Spleen (tissue), 7 donors: ENCODE measurements around the gene IL22RA1.

Experiments
- POLR2A ChIP-seq, 3 donors: fragments of 450-650 bp; IDR thresholded peaks; one replicate each; pipeline ENCODE4 v1.5.1; 2017; ENCODE audit warnings: antibody characterized with exemption in 3 of 3, mild to moderate bottlenecking in 1 of 3
- TF ChIP-seq, protein P1 (sequence below), 11 experiments: fragments of 200-600 bp in 7 of 11; fragments of 450-650 bp in 4 of 11; sonication (generic) in 4 of 11; IDR thresholded peaks in 8 of 11; conservative IDR thresholded peaks in 3 of 11; 1 replicate in 7 of 11; 2 replicates in 4 of 11; pipeline versions ENCODE4 v1.4.0 to v1.8.0; 2016 to 2021; ENCODE audit warnings: antibody characterized with exemption in 11 of 11, inconsistent platforms in 4 of 11, mild to moderate bottlenecking in 1 of 11
- donor health status: DM: no; HTN: no; CAD: no; lungs with moderate emphysema.
- donor health status: DM: no; HTN: no; CAD: no.
- donor health status: DM: no; HTN: no; CAD: no.

DNA sequence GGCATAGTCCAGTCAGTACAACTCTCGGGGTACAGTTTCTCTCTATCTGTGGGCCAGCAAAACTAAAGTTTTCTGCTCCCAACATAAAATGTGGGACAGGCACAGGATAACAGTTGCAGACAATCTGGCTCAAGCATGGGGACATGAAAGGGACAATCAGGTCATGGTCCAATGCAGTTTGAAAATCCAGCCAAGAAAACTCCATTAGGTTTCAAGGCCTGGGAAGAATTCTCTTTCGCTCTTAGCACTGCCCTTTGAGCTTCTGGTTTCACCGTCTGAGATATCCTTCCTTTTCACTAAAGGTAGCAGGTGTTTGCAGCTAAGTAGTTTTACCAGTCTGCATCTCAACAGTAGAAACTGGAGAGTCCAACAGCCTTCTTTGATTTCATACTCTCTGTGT, 21.1 kb upstream of the IL22RA1 start:
- TF ChIP-seq, protein P1, sequence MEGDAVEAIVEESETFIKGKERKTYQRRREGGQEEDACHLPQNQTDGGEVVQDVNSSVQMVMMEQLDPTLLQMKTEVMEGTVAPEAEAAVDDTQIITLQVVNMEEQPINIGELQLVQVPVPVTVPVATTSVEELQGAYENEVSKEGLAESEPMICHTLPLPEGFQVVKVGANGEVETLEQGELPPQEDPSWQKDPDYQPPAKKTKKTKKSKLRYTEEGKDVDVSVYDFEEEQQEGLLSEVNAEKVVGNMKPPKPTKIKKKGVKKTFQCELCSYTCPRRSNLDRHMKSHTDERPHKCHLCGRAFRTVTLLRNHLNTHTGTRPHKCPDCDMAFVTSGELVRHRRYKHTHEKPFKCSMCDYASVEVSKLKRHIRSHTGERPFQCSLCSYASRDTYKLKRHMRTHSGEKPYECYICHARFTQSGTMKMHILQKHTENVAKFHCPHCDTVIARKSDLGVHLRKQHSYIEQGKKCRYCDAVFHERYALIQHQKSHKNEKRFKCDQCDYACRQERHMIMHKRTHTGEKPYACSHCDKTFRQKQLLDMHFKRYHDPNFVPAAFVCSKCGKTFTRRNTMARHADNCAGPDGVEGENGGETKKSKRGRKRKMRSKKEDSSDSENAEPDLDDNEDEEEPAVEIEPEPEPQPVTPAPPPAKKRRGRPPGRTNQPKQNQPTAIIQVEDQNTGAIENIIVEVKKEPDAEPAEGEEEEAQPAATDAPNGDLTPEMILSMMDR (IDR thresholded peaks at IDR 0.05 in 8 of 11, conservative IDR thresholded peaks at IDR 0.05 in 3 of 11): no peak
- TF ChIP-seq POLR2A (IDR thresholded peaks at IDR 0.05): no peak
